ENCODE results near the gene PPP4R2.

PPP4R2 gene

GRCh38 chr3:72996473-72997333 lies at the start of gene PPP4R2:
Gene PPP4R2, plus strand, starts transcription at chr3:72996811. Its CDS starts 227 bp downstream, at chr3:72997038.
- peak; percentile 58 for DNase-seq

DNA sequence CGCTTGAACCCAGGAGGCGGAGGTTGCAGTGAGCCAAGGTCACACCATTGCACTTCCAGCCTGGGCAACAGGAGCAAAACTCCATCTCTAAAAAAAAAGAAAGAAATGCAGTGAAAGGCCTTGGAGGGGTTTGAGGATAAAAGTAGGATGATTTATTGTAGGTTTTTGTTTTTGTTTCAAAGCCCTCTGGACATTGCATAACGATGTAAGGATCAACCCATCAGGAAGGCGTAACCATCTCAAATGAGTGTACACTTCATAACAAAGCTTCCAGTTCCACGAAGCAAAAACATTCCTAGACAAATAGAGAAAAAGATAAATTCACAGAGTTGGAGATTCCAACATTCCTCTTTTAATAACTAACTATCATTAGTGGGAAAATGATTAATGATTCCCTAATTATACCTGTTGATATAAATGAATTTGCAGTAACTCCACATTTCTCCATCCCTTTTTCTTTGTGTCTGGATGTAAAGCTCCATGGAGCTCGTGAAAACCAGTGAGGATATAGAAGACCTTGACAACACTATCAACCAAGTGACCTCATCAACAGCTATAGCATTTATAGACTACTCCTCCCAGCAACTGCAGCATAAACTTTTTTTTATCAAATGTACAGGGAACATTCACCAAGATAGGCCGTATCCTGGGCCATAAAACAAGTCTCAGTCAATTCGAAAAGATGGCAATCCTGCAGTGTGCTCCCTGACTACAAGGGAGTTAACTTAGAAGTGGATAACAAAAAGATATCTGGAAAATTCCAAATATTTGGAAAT lies 48.7 kb upstream of the PPP4R2 start:
- no peak for DNase-seq

DNA sequence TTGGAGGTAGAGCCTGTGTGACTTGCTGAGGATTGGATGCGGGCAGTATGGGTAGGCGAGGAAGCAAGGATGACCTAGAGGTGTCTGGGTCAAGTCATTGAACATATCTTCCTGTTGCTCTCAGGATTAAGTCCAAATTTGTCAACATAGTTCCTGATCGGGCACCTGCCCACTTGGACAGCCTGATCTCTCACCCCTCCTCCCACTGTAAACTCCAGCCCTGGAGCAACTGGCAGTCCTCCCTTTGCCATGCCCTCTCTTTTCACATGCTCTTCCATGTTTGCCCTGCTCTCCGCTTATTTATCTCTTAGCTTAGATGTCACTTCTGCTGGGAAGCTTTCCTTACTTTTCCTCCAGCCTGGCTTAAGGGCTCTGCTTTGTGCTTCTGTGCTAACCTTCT lies 47.6 kb upstream of the PPP4R2 start:
- DNase-seq: no peak

DNA sequence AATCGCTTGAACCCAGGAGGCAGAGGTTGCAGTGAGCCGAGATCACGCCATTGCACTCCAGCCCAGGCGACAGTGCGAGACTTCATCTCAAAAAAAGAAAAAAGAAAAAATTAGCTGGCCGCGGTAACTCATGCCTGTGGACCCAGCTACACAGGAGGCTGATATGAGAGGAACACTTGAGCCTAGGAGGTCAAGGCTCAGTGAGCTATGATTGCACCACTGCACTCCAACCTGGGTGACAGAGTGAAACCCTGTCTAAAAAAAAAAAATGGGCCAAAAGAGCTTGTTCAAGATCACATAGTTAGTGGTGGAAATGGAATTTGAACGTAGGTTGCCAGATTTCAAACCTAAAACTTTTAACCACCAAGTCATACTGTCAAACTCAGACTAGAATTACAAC lies 46.2 kb upstream of the PPP4R2 start:
- no peak for DNase-seq

DNA sequence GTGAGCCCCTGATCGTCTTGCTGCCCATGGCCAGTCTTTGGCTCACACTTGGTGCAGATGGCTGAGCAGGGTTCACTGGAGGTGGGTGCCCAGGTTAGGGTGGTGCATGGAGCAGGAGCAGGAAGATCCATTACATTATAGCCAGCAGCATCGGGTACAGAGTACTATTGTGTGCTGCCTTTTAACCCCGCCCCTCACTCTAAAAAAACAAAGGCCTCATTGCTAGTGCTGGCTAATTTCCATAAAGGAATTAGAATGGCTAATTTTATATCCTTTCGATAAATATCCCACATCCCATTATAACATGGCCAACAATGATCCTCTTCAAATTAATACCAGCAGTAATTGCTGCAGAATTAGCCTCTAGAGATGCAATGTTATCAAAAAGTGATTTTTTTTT lies 45.8 kb upstream of the PPP4R2 start:
- DNase-seq: no peak

DNA sequence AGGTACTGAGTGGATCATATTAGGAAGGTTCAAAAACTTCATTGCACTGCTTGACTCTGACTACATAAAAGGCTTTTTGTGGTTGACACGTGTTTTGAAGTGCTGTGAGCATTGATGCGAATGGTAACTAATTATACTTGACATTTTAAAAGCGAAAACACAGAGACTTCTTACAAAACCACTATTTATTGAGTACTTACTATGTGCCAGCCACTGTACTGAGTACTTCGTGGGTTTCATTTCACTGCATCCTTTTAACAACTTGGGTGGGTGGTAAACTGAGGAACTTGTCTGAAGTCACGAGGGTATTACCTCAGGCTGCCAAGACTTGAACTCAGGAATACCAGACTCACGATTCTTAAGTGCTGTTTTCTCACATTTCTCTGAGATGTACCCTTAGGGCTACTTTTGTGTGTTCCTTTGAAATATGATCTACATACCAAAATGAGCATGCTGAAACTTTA lies 45.3 kb upstream of the PPP4R2 start:
- no peak for DNase-seq

- no peak for DNase-seq
These were observed 43.2 kb upstream of the PPP4R2 start for GRCh38 chr3:72953325-72953956.

DNA sequence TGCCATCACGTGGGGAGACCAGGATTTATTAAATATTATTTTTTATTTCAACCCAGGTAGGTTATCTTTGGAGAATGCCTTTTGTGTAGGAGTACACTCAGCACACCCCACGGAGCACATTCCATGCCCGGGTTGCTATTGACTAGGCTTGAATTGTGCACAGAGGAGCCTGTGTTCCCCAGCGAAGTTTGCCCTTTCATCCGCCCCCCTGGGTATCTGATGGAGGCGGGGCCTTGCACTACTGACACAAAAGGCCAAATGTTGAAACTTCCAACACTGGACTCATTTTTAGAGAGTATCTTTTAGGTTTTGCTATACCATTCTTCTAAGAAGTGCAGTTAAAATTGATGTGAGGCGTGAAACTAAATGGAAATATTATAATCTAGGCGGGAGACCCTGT lies 39.3 kb upstream of the PPP4R2 start:
- no peak for DNase-seq

GRCh38 chr3:72959336-72959735 lies 37.3 kb upstream of the PPP4R2 start:
- DNase-seq: no peak

GRCh38 chr3:72960812-72961518 lies 35.6 kb upstream of the PPP4R2 start:
- no peak for DNase-seq

DNA sequence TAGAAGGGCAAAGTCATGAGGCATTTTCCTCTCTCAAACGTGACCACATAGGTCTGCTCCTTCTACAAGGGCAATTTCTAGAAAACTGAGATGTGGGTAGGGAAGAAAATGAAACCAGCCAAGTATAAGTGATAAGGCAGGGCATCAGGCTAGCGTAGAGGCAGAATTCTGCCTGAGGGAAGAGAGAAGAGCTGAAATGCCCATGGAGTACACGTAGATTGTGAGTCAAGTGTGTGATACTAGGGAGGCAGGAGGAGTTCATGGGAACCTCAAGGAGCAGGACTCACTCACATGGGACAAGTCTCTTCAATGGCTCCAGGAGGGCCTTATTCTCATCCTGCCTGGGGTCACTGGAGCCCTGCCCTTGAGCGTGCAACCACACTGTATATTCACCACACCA lies 34.9 kb upstream of the PPP4R2 start:
- DNase-seq: no peak

DNA sequence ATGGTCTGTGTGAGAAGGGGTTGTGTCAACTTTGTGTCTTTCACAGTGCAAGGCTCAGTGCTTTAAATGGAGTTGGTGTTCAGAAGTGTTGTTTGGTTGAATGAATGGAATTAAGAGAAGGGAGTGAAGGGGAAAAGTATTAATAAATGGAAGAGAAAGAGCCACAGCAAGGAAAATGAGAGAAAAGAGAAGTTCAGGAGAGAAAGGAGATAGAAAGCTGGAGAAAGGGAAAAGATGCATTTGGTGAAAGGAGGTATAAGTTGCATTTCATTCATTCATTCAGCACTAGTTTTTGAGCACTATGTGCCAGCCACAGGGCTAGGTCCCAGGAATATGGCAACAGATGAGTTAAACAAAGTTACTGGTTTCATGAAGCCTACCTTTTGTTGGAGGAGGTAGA lies 34.3 kb upstream of the PPP4R2 start:
- DNase-seq: no peak

- no peak for DNase-seq
These were observed 32.0 kb upstream of the PPP4R2 start for GRCh38 chr3:72964633-72965032.

DNA sequence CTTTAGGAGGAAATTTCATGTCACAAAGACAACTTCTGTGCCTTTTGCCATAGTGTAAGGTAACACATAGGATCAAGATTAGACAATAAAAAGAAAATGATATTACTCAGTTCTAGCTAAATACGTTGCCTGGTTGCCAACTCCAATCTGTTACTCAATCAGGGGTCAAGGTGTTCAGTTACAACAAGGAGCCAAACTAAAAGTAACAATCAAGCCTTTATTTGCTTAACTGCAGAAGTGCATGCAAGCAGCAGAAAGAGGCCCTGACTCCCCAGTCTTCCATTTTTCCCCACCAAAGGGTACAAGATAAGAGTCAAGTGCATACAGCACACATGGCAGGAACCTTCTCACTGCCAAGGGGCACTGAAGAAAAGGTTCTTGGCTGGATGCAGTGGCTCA lies 28.3 kb upstream of the PPP4R2 start:
- no peak for DNase-seq

DNA sequence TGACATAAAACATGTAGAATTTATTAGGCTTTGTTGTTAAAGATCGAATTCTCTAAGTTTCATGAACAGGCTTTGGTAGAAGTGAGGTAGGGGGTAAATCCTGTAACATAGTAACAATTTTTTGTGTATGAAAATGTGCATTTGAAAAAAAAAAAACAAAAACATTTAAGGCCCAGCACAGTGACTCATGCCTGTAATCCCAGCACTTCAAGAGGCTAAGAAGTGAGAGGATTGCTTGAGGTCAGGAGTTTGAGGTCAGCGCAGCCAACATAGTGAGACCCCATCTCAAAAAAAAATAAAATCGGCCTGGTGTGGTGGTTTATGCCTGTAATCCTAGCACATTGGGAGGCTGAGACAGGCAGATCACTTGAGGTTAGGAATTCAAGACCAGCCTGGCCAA lies 26.8 kb upstream of the PPP4R2 start:
- no peak for DNase-seq

GRCh38 chr3:72970942-72971341 lies 25.7 kb upstream of the PPP4R2 start:
- DNase-seq: no peak

GRCh38 chr3:72972706-72973030 lies 23.9 kb upstream of the PPP4R2 start:
- DNase-seq: no peak

DNA sequence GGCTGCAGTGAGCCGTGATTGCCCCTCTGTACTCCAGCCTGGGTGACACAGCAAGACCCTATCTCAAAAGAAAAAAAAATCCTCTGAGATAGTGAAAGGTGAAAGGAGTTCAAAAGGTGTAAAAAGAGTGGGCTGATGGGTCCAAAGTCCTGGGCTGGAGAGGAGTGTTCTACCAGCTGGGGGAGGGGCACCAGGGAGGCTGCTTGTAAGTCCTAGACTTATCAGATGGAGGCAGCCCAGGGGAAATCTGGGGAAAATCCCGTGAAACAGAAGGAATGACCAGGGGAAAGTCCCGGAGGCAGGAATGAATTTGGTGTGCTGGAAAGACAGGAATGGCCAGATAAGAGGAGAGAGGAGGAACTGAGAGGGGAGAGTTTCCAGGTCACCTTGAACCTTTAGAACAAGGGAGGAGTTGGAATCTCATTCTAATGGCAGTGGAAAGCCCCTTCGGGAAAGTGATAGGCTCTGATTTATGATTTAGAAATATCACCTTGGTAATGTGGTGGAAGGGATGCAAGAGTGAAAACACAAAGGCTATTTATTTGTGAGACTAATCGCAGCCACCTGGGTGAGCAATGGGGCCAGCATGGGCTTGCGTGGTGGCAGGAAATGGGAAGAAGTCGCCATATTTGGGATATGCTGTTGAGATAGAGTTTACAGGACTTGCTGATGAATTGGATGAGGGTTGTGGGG lies 23.4 kb upstream of the PPP4R2 start:
- DNase-seq: no peak

DNA sequence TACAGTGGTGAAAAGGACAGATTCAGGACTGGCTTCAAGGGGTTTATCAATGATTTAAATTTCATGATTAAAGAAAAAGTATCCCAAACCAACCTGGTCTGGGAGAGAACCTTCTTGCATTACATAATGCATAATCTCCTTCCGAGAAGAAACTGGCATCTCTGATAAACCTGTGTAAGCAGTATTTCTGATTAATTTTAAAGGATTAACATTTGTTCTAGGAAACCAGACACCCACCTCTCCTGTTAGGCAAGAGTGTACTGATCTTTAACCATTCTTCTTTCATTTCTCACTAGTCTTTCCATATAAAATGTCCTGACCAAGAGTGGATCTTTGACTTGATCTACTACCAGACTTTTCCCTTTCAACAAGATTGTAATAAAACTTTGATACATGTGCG lies 22.8 kb upstream of the PPP4R2 start:
- no peak for DNase-seq

GRCh38 chr3:72974956-72975355 lies 21.7 kb upstream of the PPP4R2 start:
- no peak for DNase-seq

DNA sequence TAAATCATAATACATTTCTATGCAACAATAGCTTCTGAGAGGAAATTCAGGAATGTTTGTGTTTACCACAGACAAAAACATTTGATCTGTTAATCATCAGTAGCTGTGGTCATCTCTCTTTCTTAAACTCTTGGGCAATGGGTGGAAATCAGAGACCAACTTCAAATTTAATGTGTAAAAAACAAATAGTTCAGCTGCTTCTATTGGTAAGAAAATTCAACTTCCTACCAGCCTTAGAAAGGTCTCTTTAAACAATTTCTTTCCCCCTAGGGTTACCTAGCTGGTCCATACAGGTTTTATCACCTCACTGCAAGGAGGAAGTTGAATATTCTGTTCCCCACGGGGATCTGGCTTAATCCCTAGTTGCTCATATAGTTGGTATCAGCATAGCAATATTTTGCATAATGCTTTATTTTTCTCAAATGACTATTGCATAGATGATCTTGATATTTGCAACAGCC lies 20.3 kb upstream of the PPP4R2 start:
- no peak for DNase-seq

- no peak for DNase-seq
These were observed 19.4 kb upstream of the PPP4R2 start for GRCh38 chr3:72977060-72977808.

Measured in SHP77 treated with DMSO at 0.1 percent for 48 hours (cell line).